Liver (tissue), 9 donors: ENCODE measurements around the gene KRT8. TPM values are rescaled to one million over a fixed set of nuclear protein-coding genes. Genes with fewer than 3 reads are reported as not detected.
A peak's percentile ranks its signal among the peaks of the same experiment; 100 is the strongest.

ENCODE experiments used
- DNase-seq: peaks from one replicate; pipeline ENCODE4 v3.0.0-alpha.2; 2017; ENCODE audit warnings: low spot score
- H3K27ac ChIP-seq, 2 donors: one replicate each; pipeline ENCODE4 v1.7.0; 2013; ENCODE audit warnings: inconsistent platforms in 2 of 2, low read length in 2 of 2, control low read depth in 1 of 2, low read depth in 1 of 2, mild to moderate bottlenecking in 1 of 2
- H3K27me3 ChIP-seq, 4 donors: one replicate each; pipeline versions ENCODE4 v1.6.1 to v1.7.0; 2013; ENCODE audit warnings: low read length in 3 of 4, inconsistent platforms in 1 of 4, mild to moderate bottlenecking in 1 of 4, moderate library complexity in 1 of 4; ENCODE audit not compliant: control insufficient read depth in 4 of 4, insufficient read depth in 4 of 4
- H3K36me3 ChIP-seq, 4 donors: one replicate each; pipeline versions ENCODE4 v1.6.1 to v1.7.0; 2013; ENCODE audit warnings: low read length in 3 of 4, mild to moderate bottlenecking in 3 of 4, low read depth in 1 of 4, moderate library complexity in 1 of 4; ENCODE audit not compliant: control insufficient read depth in 4 of 4, insufficient read depth in 3 of 4
- H3K4me1 ChIP-seq, 4 donors: one replicate each; pipeline versions ENCODE4 v1.6.1 to v1.7.0; 2013; ENCODE audit warnings: low read length in 3 of 4, mild to moderate bottlenecking in 3 of 4, moderate library complexity in 1 of 4; ENCODE audit not compliant: control insufficient read depth in 4 of 4, insufficient read depth in 4 of 4
- H3K4me3 ChIP-seq, 3 donors: one replicate each; pipeline versions ENCODE4 v1.6.1 to v1.7.0; 2013; ENCODE audit warnings: low read length in 3 of 3, control low read depth in 1 of 3, low read depth in 1 of 3, mild to moderate bottlenecking in 1 of 3
- H3K9ac ChIP-seq, 2 donors: one replicate each; pipeline ENCODE4 v1.7.0; 2013; ENCODE audit warnings: low read length in 2 of 2, mild to moderate bottlenecking in 2 of 2, moderate library complexity in 2 of 2, control low read depth in 1 of 2, low read depth in 1 of 2
- H3K9me3 ChIP-seq, 4 donors: one replicate each; pipeline versions ENCODE4 v1.6.1 to v1.7.0; 2013; ENCODE audit warnings: low read length in 3 of 4; ENCODE audit not compliant: control insufficient read depth in 4 of 4
- EGR1 ChIP-seq, 2 donors: IDR thresholded peaks; 2 replicates each; pipeline ENCODE4 v1.6.1; 2016 to 2018; ENCODE audit warnings: antibody characterized with exemption in 2 of 2, low read depth in 2 of 2
- FOXA1 ChIP-seq: IDR thresholded peaks from 2 replicates; pipeline ENCODE4 v1.6.1; 2016; ENCODE audit warnings: antibody characterized with exemption
- FOXA2 ChIP-seq: IDR thresholded peaks from 2 replicates; pipeline ENCODE4 v1.6.1; 2016; ENCODE audit warnings: antibody characterized with exemption
- GABPA ChIP-seq, 2 donors: IDR thresholded peaks in 1 of 2; conservative IDR thresholded peaks in 1 of 2; 2 replicates each; pipeline ENCODE4 v1.6.1; 2016; ENCODE audit warnings: antibody characterized with exemption in 2 of 2, mild to moderate bottlenecking in 1 of 2, moderate library complexity in 1 of 2
- HNF4A ChIP-seq, 2 donors: conservative IDR thresholded peaks; 2 replicates each; pipeline ENCODE4 v1.6.1; 2016; ENCODE audit warnings: antibody characterized with exemption in 2 of 2, mild to moderate bottlenecking in 2 of 2
- HNF4G ChIP-seq: IDR thresholded peaks from 2 replicates; pipeline ENCODE4 v1.6.1; 2016; ENCODE audit warnings: antibody characterized with exemption
- JUND ChIP-seq, 2 donors: IDR thresholded peaks; 2 replicates each; pipeline ENCODE4 v1.6.1; 2016; ENCODE audit warnings: antibody characterized with exemption in 2 of 2
- NR2F2 ChIP-seq: IDR thresholded peaks from 2 replicates; pipeline ENCODE4 v1.6.1; 2016; ENCODE audit warnings: antibody characterized with exemption
- RAD21 ChIP-seq, 2 donors: IDR thresholded peaks; 2 replicates each; pipeline ENCODE4 v1.6.1; 2016; ENCODE audit warnings: antibody characterized with exemption in 2 of 2, mild to moderate bottlenecking in 2 of 2
- RXRA ChIP-seq, 2 donors: IDR thresholded peaks; 2 replicates each; pipeline ENCODE4 v1.6.1; 2017 to 2018; ENCODE audit warnings: antibody characterized with exemption in 2 of 2, mild to moderate bottlenecking in 1 of 2
- SP1 ChIP-seq: IDR thresholded peaks from 2 replicates; pipeline ENCODE4 v1.6.1; 2018; ENCODE audit warnings: antibody characterized with exemption, mild to moderate bottlenecking
- TAF1 ChIP-seq: conservative IDR thresholded peaks from 2 replicates; pipeline ENCODE4 v1.6.1; 2016; ENCODE audit warnings: antibody characterized with exemption, mild to moderate bottlenecking
- YY1 ChIP-seq: IDR thresholded peaks from 2 replicates; pipeline ENCODE4 v1.6.1; 2016; ENCODE audit warnings: antibody characterized with exemption, mild to moderate bottlenecking
- WGBS: extraction: QIAGEN DNeasy Blood & Tissue Kit; methylation state at CpG from one replicate; pipeline ENCODE4 v1.1.7; 2013; 5-methylcytosine and 5-hydroxymethylcytosine counted together
- polyA plus RNA-seq, 2 donors: library from polyadenylated mRNA; stranded (reverse) in 1 of 2; unstranded in 1 of 2; fragments of 200-250 nt in 1 of 2; fragments of >200 nt in 1 of 2; fragmentation: Nextera tagmentation in 1 of 2; extraction: Ambion mirVana in 1 of 2; gene quantifications; one replicate each; pipeline versions ENCODE4 v1.2.1 to v1.2.3, GENCODE V29; 2013 to 2015
- total RNA-seq, 2 donors: library from RNA; depleted of rRNA; stranded (reverse); fragments of >200 nt; gene quantifications; one replicate each; pipeline ENCODE4 v1.2.3, GENCODE V29; 2014
- TF ChIP-seq, protein P1 (sequence below): fragments of 150-350 bp; IDR thresholded peaks from 2 replicates; pipeline ENCODE4 v1.5.1; 2017; ENCODE audit warnings: improper control_type of control experiment, low read depth, low read length; ENCODE audit not compliant: missing input control
- TF ChIP-seq, protein P2 (sequence below): IDR thresholded peaks from 2 replicates; pipeline ENCODE4 v1.6.1; 2016; ENCODE audit warnings: antibody characterized with exemption
- TF ChIP-seq, protein P3 (sequence below): IDR thresholded peaks from 2 replicates; pipeline ENCODE4 v1.6.1; 2016; ENCODE audit warnings: antibody characterized with exemption
- TF ChIP-seq, protein P4 (sequence below): IDR thresholded peaks from 2 replicates; pipeline ENCODE4 v1.6.1; 2016; ENCODE audit warnings: antibody characterized with exemption, mild to moderate bottlenecking
- TF ChIP-seq, protein P5 (sequence below): IDR thresholded peaks from 2 replicates; pipeline ENCODE4 v1.6.1; 2016; ENCODE audit warnings: antibody characterized with exemption
- donor health status: healthy.
- donor health status: healthy.
- donor health status: healthy.
- donor health status: healthy.
- donor health status: healthy.

KRT8 gene
- total and polyA plus RNA-seq, 4 donors, result 128 to 383 (median 198) TPM

DNA sequence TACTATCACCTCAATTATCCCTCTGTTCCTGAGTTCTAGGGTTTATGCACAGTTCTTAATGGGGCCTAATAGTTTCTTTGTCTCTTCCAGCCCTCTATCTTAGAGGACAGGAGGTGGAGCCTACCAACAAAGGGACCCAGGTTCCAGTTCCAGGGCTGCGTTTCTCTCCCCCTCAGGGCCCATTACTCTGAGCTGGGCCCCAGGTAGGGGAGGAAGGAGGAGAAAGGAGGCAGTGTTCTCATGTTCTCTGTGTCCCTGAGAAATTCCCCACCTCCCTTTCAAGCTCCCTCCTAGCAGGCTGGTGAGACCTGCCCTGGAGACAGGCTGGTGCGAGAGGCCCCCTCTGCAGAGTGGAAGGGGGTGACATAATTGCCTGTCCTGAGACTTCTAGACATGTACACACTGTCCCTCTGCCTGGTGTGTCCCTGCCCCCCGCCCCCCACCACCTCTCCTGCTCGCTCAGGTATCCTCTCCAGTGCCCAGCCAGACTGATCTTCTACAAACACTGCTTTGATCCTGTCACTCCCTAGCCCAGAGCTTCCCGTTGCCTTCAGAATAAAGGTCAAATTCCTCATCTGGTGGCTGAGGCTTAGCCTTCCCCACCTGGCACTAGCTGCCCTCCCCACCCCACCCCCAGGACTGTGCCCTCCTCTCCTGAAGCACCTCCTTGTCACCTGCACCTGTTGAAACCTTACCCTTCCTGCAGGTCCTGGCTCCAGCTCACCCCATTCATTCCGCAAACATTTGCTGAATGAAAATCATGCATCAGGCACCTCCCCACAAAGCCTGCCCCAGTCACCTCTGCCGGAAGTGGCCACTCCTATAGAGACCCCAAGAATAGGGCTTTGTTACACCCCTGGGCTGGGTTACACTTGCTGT lies 21.1 kb upstream of the KRT8 start:
- H3K27me3 ChIP-seq, result no peaks in the 10 kb centered on the region
- WGBS, result 37% methylated on average over 7 of the region's 7 CpGs
- no peaks in the 10 kb centered on the region for H3K9me3 ChIP-seq
- H3K27ac ChIP-seq, result peak overlapping the region; percentile 89 to 93
- H3K4me3 ChIP-seq, result no peak overlapping the region
- no peaks in the 10 kb centered on the region for H3K36me3 ChIP-seq
- TF ChIP-seq, protein P1, sequence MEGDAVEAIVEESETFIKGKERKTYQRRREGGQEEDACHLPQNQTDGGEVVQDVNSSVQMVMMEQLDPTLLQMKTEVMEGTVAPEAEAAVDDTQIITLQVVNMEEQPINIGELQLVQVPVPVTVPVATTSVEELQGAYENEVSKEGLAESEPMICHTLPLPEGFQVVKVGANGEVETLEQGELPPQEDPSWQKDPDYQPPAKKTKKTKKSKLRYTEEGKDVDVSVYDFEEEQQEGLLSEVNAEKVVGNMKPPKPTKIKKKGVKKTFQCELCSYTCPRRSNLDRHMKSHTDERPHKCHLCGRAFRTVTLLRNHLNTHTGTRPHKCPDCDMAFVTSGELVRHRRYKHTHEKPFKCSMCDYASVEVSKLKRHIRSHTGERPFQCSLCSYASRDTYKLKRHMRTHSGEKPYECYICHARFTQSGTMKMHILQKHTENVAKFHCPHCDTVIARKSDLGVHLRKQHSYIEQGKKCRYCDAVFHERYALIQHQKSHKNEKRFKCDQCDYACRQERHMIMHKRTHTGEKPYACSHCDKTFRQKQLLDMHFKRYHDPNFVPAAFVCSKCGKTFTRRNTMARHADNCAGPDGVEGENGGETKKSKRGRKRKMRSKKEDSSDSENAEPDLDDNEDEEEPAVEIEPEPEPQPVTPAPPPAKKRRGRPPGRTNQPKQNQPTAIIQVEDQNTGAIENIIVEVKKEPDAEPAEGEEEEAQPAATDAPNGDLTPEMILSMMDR, result no peak
- TF ChIP-seq YY1 (peak; percentile 27), JUND (IDR thresholded peaks at IDR 0.05) (peak in 1 of 2 donors; percentile 57), FOXA2 (peak; percentile 5), RXRA (IDR thresholded peaks at IDR 0.05) (peak; percentile 58 to 66), NR2F2 (peak; percentile 56), FOXA1 (no peak), HNF4G (peak; percentile 55), TAF1 (peak; percentile 41), RAD21 (IDR thresholded peaks at IDR 0.05) (peak in 1 of 2 donors; percentile 52), SP1 (peak; percentile 88), GABPA (IDR thresholded peaks at IDR 0.05 in 1 of 2, conservative IDR thresholded peaks at IDR 0.05 in 1 of 2) (peak in 1 of 2 donors; percentile 24), EGR1 (IDR thresholded peaks at IDR 0.05; ENCODE audit: low read depth in 2 of 2) (no peak), HNF4A (conservative IDR thresholded peaks at IDR 0.05) (peak; percentile 69 to 80)
- TF ChIP-seq, protein P2, sequence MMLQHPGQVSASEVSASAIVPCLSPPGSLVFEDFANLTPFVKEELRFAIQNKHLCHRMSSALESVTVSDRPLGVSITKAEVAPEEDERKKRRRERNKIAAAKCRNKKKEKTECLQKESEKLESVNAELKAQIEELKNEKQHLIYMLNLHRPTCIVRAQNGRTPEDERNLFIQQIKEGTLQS, result no peak
- TF ChIP-seq, protein P3, sequence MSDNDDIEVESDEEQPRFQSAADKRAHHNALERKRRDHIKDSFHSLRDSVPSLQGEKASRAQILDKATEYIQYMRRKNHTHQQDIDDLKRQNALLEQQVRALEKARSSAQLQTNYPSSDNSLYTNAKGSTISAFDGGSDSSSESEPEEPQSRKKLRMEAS, result peak; percentile 32
- TF ChIP-seq, protein P4, sequence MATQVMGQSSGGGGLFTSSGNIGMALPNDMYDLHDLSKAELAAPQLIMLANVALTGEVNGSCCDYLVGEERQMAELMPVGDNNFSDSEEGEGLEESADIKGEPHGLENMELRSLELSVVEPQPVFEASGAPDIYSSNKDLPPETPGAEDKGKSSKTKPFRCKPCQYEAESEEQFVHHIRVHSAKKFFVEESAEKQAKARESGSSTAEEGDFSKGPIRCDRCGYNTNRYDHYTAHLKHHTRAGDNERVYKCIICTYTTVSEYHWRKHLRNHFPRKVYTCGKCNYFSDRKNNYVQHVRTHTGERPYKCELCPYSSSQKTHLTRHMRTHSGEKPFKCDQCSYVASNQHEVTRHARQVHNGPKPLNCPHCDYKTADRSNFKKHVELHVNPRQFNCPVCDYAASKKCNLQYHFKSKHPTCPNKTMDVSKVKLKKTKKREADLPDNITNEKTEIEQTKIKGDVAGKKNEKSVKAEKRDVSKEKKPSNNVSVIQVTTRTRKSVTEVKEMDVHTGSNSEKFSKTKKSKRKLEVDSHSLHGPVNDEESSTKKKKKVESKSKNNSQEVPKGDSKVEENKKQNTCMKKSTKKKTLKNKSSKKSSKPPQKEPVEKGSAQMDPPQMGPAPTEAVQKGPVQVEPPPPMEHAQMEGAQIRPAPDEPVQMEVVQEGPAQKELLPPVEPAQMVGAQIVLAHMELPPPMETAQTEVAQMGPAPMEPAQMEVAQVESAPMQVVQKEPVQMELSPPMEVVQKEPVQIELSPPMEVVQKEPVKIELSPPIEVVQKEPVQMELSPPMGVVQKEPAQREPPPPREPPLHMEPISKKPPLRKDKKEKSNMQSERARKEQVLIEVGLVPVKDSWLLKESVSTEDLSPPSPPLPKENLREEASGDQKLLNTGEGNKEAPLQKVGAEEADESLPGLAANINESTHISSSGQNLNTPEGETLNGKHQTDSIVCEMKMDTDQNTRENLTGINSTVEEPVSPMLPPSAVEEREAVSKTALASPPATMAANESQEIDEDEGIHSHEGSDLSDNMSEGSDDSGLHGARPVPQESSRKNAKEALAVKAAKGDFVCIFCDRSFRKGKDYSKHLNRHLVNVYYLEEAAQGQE, result no peak
- TF ChIP-seq, protein P5, sequence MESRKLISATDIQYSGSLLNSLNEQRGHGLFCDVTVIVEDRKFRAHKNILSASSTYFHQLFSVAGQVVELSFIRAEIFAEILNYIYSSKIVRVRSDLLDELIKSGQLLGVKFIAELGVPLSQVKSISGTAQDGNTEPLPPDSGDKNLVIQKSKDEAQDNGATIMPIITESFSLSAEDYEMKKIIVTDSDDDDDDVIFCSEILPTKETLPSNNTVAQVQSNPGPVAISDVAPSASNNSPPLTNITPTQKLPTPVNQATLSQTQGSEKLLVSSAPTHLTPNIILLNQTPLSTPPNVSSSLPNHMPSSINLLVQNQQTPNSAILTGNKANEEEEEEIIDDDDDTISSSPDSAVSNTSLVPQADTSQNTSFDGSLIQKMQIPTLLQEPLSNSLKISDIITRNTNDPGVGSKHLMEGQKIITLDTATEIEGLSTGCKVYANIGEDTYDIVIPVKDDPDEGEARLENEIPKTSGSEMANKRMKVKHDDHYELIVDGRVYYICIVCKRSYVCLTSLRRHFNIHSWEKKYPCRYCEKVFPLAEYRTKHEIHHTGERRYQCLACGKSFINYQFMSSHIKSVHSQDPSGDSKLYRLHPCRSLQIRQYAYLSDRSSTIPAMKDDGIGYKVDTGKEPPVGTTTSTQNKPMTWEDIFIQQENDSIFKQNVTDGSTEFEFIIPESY, result no peak
- H3K4me1 ChIP-seq, result peaks cover 12 to 34% (median 24%) of the 10 kb centered on the region in 4 donors
- no peak for DNase-seq
- H3K9ac ChIP-seq, result peak overlapping the region; percentile 40 to 41
